Esophagus mucosa (tissue), 1 donor: Measurements from ENCODE around the gene AP2S1. TPM values are rescaled to one million over a fixed set of nuclear protein-coding genes. Genes with fewer than 3 reads are reported as not detected.

Experiments
- ATAC-seq: fragments of 200-7000 bp; cut with Tn5 transposase; one replicate; pipeline ENCODE4 v1.9.1; 2020
- total RNA-seq: library from RNA; stranded (reverse); gene quantifications from one replicate; pipeline ENCODE4 v1.2.4, GENCODE V29; 2023
- donor health status: DM: yes; HTN: yes; CAD: no.

The AP2S1 gene
- total RNA-seq, 1 donor from 2014 or later = 206 TPM

GRCh38 chr19:46802152-46802551 is 48.5 kb downstream of the AP2S1 start:
- ATAC-seq = no peak

GRCh38 chr19:46798713-46799112 is 51.9 kb downstream of the AP2S1 start:
- no peak for ATAC-seq

- no peak for ATAC-seq
These were observed 52.8 kb downstream of the AP2S1 start for GRCh38 chr19:46797881-46798280.

- ATAC-seq = no peak
These were observed 58.7 kb downstream of the AP2S1 start for GRCh38 chr19:46791944-46792343.

- no peak for ATAC-seq
These were observed 61.3 kb downstream of the AP2S1 start for GRCh38 chr19:46789371-46789770.

DNA sequence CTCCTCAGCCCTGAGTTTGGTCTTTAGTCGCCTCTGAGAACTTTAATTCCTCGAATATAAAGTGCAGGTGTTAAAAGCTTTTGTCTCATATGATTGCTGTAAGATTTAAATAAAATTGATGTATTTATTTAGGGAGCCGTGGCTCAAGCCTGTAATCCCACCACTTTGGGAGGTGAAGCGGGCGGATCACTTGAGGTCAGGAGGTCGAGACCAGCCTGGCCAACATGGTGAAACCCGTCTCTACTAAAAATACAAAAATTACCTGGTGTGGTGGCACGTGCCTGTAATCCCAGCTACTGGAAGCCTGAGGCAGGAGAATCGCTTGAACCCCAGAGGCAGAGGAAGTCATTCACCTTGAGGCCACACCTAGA is 61.7 kb downstream of the AP2S1 start:
- no peak for ATAC-seq

GRCh38 chr19:46788262-46788967 is 62.2 kb downstream of the AP2S1 start, which contains the start of gene SLC1A5:
Gene SLC1A5 (minus strand): TSS chr19:46788594. CDS start chr19:46787965, 629 bp downstream.
- peak; percentile 83 for ATAC-seq

Other genes with a start within 250 kb of the AP2S1 start
- 109 TPM for gene CALM3, start 249.5 kb downstream of the AP2S1 start, total RNA-seq
- 0.12 TPM for gene PTGIR, start 225.8 kb downstream of the AP2S1 start, total RNA-seq
- not detected for gene GNG8, start 214.6 kb downstream of the AP2S1 start, total RNA-seq
- gene DACT3, start 189.7 kb downstream of the AP2S1 start, total RNA-seq = 0.32 TPM
- 31.4 TPM for gene PRKD2, start 133.7 kb downstream of the AP2S1 start, total RNA-seq
- gene FKRP, start 104.8 kb downstream of the AP2S1 start, total RNA-seq = 7.8 TPM
- 44.5 TPM for gene STRN4, start 104.4 kb downstream of the AP2S1 start, total RNA-seq
- gene SLC1A5, start 62.3 kb downstream of the AP2S1 start, total RNA-seq = 113 TPM
- gene ARHGAP35, start 10.2 kb upstream of the AP2S1 start, total RNA-seq = 33.0 TPM
- 0.52 TPM for gene NPAS1, start 169.0 kb upstream of the AP2S1 start, total RNA-seq
- gene TMEM160, start 197.8 kb upstream of the AP2S1 start, total RNA-seq = 34.5 TPM